ENCODE measurements around the gene TRIOBP.
"Not testable (repeated sequence)": the region's sequence is repeated elsewhere in the genome, so short reads cannot be mapped to it uniquely, and the experiment has no call there.

TRIOBP gene
- 17.5 to 29.8 reads per million in 2 donors for total RNA-seq

DNA sequence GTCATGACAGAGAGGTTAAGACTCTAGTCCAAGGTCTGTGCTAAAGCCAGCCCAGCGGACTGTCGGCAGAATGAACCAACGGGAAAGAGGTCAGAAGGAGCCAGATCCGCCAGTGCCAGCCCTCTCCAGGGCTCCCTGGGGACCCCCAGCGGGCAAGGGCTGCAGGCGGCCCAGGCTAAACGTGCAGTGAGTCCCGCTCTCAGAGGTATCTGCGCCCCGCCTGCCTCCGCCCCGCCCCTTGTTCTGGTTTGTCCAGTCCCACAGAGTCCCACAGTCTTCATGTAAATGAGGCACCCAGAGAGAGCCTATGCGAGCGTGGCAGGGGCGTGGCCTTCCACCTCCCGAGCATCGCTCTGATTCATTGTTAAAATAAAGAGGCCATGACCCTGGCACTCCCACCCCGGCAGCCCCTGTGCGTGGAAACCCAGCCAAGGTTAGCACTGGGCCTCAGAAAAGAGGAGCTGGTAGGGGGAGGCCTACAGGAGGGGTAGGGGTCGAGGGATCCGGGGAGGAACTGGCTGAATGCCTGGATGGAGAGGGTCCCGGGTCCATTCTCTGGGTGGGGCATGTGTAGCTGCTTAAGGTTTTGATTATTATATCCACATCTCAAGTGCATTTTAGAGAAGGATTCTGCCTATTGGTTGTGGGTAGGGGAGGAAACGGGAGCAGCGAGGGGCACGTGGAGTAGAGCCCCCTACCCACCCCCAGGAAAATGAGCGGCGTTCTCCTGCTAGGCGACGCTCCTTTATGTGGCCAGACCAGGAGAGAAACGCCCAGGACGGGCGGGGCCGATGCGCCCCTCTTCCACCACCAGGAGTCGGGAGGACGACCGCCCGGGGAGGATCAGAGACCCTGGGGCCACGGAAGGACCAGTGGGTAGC lies at the start of gene TRIOBP:
TSS of gene TRIOBP (plus strand) at position 392 of the 881 bp plus-strand sequence. CDS start 4,318 bp downstream, outside the sequence.
- DNase-seq, result peak; percentile 23 to 91 (median 71)

GRCh38 chr22:37647317-37647716 lies 49.5 kb upstream of the TRIOBP start:
- DNase-seq, result no peak

DNA sequence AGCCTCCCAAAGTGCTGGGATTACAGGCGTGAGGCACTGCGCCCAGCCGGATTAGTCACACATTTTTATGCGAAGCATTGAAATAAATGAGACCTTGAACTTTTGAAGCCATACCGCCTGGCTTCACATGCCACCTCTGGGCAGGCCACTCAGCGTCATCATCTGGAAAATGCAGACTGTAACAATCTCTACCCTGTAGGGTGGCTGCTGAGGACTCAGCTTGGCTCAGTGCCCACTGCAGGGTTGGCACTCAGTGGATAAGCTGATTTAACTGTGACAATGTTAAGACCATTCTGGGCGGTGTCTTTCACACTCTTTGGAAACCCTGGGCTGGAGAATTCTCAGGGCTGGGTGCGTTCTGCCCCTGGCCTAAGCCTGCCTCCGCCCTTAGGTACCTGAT lies 48.9 kb upstream of the TRIOBP start:
- no peak for DNase-seq

DNA sequence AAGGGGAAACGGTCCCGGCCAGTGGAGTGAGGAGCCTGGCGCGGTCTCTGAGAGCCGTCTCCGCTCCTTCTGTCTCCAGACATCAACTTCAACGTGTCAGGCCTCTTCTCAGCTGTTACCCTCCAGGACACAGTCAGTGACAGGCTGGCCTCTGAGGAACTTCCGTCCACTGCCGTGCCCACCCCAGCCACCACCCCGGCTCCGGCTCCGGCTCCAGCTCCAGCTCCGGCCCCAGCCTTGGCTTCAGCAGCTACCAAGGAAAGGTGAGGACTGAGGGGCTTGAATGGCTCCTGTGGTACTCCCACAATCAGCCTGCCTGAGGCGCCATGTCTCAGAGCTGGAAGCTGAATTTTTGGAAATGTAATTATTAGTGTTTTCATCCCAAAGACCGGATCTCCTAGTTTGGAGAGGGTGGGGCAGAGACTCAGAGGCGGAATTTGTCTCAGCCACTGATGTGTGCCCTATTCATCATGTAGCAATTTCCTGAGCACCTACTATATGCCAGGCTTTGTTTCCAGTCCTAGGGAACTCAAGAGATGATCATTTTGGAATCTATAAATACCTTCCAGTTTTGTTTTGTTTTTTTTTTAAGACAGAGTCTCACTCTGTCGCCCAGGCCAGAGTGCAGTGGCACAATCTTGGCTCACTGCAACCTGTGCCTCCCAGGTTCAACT lies 46.2 kb upstream of the TRIOBP start:
- DNase-seq, result no peak

DNA sequence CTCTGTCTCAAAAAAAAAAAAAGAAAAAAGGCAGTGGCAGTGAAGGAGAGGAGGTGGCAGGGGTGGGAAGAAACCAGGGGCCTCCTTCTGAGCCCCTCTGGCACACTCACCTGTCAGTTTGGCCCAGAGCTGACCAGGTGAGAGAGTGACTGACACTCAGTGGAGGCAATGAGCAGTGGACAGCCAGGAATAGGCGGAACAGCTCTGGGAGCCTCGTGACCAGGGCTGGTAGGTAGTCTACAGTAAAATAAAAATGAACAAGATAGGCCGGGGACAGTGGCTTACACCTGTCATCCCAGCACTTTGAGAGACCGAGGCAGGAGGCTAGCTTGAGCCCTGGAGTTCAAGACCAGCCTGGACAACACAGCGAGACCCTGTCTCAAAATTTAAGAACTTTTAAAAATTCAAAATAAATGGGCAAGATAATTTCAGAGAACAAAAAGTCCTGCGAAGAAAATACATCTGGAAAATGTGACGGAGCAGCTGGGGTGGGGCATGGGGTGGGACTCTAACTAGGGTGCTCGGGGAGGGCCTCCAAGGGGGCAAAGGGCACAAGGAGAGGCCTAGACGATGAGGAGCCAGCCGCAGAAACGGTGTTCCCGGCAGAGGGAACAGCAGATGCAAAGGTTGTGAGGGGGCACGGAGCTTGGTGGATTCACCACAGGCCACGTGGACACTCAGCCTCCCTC lies 42.1 kb upstream of the TRIOBP start:
- DNase-seq, result no peak

- no peak for DNase-seq
These were observed 41.6 kb upstream of the TRIOBP start for GRCh38 chr22:37655252-37655563.

- not testable (repeated sequence) for DNase-seq
These were observed 40.3 kb upstream of the TRIOBP start for GRCh38 chr22:37656583-37656982.

- no peak for DNase-seq
These were observed 39.2 kb upstream of the TRIOBP start for GRCh38 chr22:37657590-37658132.

DNA sequence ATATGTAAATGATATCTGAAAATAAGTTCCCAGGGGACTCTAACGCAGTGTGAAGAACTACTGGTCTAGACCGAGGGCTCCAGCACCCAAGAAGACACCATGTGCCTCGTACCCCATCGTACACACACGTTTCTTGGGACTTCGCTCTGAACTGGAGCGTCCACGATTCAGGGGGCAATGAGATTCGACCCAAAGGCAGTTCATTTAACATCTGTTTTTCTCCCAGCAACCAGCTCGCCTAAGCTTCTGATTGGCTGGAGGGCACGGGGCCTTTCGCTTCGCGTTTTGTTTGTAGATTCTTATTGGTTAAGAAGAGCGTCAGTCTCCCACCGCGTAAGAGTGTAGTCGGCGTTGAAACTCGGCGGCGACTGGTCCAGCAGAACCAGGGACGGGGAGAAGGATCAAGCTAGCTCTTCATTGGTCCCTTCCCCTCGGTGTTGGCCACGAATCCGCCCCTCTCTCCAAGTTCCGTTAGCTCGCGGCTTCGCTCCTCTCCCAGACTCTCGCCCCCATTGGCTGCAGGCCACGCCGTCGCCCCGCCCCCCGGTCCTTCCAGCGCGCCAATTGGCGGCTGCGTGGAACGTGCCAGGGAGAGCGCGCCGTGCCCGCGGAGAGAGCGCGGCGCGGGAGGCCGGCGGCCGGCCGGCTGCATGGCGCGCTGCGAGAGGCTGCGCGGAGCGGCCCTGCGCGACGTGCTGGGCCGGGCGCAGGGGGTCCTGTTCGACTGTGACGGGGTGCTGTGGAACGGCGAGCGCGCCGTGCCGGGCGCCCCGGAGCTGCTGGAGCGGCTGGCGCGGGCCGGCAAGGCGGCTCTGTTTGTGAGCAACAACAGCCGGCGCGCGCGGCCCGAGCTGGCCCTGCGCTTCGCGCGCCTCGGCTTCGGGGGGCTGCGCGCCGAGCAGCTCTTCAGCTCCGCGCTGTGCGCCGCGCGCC lies 38.4 kb upstream of the TRIOBP start, which contains the start of gene PDXP:
TSS of gene PDXP (plus strand) at position 591 of the 933 bp plus-strand sequence. CDS start at position 651, 60 bp downstream.
- peak; percentile 96 to 100 (median 97) for DNase-seq

GRCh38 chr22:37659066-37659896 lies 37.6 kb upstream of the TRIOBP start:
- DNase-seq, result peak in 1 of 5 experiments; percentile 64

- DNase-seq, result no peak
These were observed 36.7 kb upstream of the TRIOBP start for GRCh38 chr22:37659897-37660708.

DNA sequence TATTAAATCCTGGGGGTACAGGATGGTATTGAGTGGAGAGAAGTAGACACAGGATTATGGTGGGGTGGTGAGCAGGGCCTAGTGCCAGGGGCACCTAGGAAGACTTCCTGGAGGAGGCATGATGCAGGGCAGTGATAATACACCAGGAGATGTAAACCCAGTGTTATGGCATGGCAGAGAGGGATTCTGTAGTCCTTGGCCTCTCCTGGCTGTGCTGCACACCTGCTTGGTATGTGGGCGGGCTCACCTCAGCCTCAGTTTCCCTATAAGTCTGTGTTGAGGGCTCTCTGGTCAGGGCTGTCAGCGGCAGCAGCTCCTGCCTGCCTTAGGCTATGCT lies 36.2 kb upstream of the TRIOBP start:
- DNase-seq, result no peak

DNA sequence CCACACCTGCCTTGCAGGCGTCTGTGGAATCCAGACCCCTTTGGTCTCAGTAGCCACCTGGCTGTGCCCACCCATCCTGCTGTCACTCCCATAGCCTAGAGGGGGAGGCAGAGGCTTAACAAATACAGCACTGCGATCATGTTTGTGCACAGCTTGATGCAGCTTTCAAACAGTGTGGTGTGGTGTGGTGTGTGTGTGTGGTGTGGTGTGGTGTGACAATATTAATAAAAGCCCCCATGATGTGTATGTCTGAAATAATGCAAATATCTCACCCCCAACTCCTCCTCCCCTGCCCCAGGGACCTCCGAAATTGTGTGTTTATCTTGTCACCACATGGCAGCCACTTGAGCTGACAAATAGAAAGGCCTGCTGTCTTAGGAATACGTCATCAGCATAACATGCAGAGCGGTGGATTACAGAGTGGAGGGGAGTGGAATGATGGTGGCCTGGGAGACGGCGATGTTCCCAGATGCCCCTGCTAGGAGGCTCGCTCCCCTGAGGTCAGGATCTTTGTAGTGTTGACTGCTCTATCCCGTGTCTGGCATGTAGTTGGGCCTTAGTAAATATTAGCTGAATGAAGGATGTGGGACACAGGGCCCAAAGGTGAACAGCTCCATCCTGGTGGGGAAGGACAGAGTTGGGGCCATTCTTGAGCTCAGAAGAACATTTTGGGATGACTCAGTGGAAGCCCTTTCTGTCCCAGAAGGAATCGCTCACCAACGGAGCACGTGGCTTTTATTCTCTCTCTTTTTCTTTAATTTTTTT lies 35.5 kb upstream of the TRIOBP start:
- peak in 1 of 5 experiments; percentile 63 for DNase-seq

DNA sequence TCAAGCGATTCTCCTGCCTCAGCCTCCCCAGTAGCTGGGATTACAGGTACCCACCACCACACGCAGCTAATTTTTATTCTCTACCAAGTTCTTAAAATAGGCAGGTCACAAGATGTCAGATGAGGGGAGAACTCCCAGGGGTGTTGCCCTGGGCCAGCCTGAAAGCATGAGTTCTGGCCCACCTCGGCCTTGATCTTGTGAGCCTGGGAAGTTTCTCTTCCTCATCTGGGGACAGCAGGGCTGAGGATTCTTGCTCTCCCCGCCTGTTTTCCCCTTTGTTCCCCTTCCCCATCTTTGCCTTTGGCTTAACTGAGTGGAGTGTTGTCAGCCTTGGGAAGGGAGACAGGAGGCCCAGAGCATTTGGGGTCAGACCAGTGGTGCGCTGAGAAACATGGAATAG lies 34.8 kb upstream of the TRIOBP start:
- no peak for DNase-seq

- DNase-seq, result no peak
These were observed 33.2 kb upstream of the TRIOBP start for GRCh38 chr22:37663521-37664140.

- no peak for DNase-seq
These were observed 32.4 kb upstream of the TRIOBP start for GRCh38 chr22:37664249-37665101.

DNA sequence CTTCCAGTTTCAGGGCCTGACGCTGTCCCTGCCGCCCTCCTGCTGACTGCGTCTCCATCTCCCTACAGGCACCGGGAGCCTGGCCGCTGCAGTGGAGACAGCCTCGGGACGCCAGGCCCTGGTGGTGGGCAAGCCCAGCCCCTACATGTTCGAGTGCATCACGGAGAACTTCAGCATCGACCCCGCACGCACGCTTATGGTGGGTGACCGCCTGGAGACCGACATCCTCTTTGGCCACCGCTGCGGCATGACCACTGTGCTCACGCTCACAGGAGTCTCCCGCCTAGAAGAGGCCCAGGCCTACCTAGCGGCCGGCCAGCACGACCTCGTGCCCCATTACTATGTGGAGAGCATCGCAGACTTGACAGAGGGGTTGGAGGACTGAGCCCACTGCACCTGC lies 31.4 kb upstream of the TRIOBP start:
- DNase-seq, result no peak

DNA sequence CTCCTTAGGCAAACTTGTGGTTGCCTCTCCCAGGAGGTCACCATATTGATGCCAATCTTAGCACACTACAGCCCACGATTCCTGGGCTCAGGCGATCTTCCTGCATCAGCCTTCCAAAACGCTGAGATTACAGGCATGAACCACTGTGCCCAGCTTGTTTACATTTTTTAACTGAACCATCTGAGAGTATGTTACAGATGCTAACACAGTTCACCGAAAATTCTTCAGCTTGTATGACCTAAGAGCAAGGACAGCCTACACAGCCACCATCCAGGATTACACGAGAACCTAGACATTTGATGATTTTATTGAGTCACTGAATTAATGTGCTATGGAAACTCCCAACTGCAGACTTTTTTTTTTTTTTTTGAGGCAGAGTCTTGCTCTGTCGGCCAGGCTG lies 27.3 kb upstream of the TRIOBP start:
- DNase-seq, result no peak

Measured in T-helper 2 cell (primary cell).